Measurements from ENCODE around the gene PDZD2.

Gene PDZD2

GRCh38 chr5:31850981-31851689 is 212.2 kb downstream of the PDZD2 start:
- no peaks in the 10 kb centered on the region for H3K36me3 Mint-ChIP-seq
- peaks cover 6% of the 10 kb centered on the region for H3K27me3 Mint-ChIP-seq
- peaks cover 26% of the 10 kb centered on the region for H3K4me1 Mint-ChIP-seq (ENCODE audit: low read depth)
- no peak overlapping the region for H3K27ac Mint-ChIP-seq
- H3K9me3 Mint-ChIP-seq (ENCODE audit: low read depth): no peaks in the 10 kb centered on the region
- no peak overlapping the region for H3K4me3 Mint-ChIP-seq

GRCh38 chr5:31853398-31854135 is 214.6 kb downstream of the PDZD2 start:
- no peak overlapping the region for H3K27ac Mint-ChIP-seq
- no peaks in the 10 kb centered on the region for H3K9me3 Mint-ChIP-seq (ENCODE audit: low read depth)
- peaks cover 2% of the 10 kb centered on the region for H3K36me3 Mint-ChIP-seq
- H3K4me1 Mint-ChIP-seq (ENCODE audit: low read depth): peaks cover 26% of the 10 kb centered on the region
- peaks cover 8% of the 10 kb centered on the region for H3K27me3 Mint-ChIP-seq
- H3K4me3 Mint-ChIP-seq: peak overlapping the region; percentile 84

- Mint-ChIP-seq H3K9me3 (ENCODE audit: low read depth) (peaks cover 5% of the 10 kb centered on the region), H3K27ac (peak overlapping the region; percentile 16), H3K4me3 (peak overlapping the region; percentile 86), H3K27me3 (peaks cover 6% of the 10 kb centered on the region), H3K36me3 (peaks cover 8% of the 10 kb centered on the region), H3K4me1 (ENCODE audit: low read depth) (peaks cover 26% of the 10 kb centered on the region)
Measured at GRCh38 chr5:31854181-31855133, 215.5 kb downstream of the PDZD2 start.

- peaks cover 6% of the 10 kb centered on the region for H3K27me3 Mint-ChIP-seq
Measured at GRCh38 chr5:31855134-31856040, 216.5 kb downstream of the PDZD2 start.

GRCh38 chr5:31859096-31859495 is 220.2 kb downstream of the PDZD2 start:
- Mint-ChIP-seq H3K27me3 (peaks cover 5% of the 10 kb centered on the region), H3K27ac (no peak overlapping the region), H3K4me3 (no peak overlapping the region), H3K36me3 (peaks cover 19% of the 10 kb centered on the region), H3K9me3 (ENCODE audit: low read depth) (peaks cover 14% of the 10 kb centered on the region), H3K4me1 (ENCODE audit: low read depth) (peaks cover 37% of the 10 kb centered on the region)

More at GRCh38 chr5:31855134-31856040, 216.5 kb downstream of the PDZD2 start:
- Mint-ChIP-seq H3K4me3 (peak overlapping the region; percentile 86), H3K36me3 (peaks cover 14% of the 10 kb centered on the region), H3K9me3 (ENCODE audit: low read depth) (peaks cover 11% of the 10 kb centered on the region), H3K27ac (no peak overlapping the region), H3K4me1 (ENCODE audit: low read depth) (peaks cover 28% of the 10 kb centered on the region)

GRCh38 chr5:31860278-31860677 is 221.3 kb downstream of the PDZD2 start:
- peaks cover 35% of the 10 kb centered on the region for H3K4me1 Mint-ChIP-seq (ENCODE audit: low read depth)
- no peak overlapping the region for H3K4me3 Mint-ChIP-seq
- no peak overlapping the region for H3K27ac Mint-ChIP-seq
- H3K27me3 Mint-ChIP-seq: peaks cover 3% of the 10 kb centered on the region
- peaks cover 14% of the 10 kb centered on the region for H3K9me3 Mint-ChIP-seq (ENCODE audit: low read depth)
- H3K36me3 Mint-ChIP-seq: peaks cover 19% of the 10 kb centered on the region

- H3K27me3 Mint-ChIP-seq: peaks cover 2% of the 10 kb centered on the region
- peak overlapping the region; percentile 41 for H3K27ac Mint-ChIP-seq
- peaks cover 32% of the 10 kb centered on the region for H3K4me1 Mint-ChIP-seq (ENCODE audit: low read depth)
- no peak overlapping the region for H3K4me3 Mint-ChIP-seq
- H3K36me3 Mint-ChIP-seq: peaks cover 19% of the 10 kb centered on the region
- peaks cover 14% of the 10 kb centered on the region for H3K9me3 Mint-ChIP-seq (ENCODE audit: low read depth)
Measured at GRCh38 chr5:31860726-31861433, 221.9 kb downstream of the PDZD2 start.

- peaks cover 39% of the 10 kb centered on the region for H3K4me1 Mint-ChIP-seq (ENCODE audit: low read depth)
Measured at GRCh38 chr5:31861601-31862000, 222.7 kb downstream of the PDZD2 start.

GRCh38 chr5:31863991-31864411 is 225.1 kb downstream of the PDZD2 start:
- Mint-ChIP-seq H3K27me3 (peaks cover 2% of the 10 kb centered on the region), H3K4me1 (ENCODE audit: low read depth) (peaks cover 57% of the 10 kb centered on the region), H3K9me3 (ENCODE audit: low read depth) (peaks cover 14% of the 10 kb centered on the region), H3K4me3 (no peak overlapping the region), H3K27ac (no peak overlapping the region), H3K36me3 (peaks cover 16% of the 10 kb centered on the region)

More at GRCh38 chr5:31861601-31862000, 222.7 kb downstream of the PDZD2 start:
- H3K36me3 Mint-ChIP-seq: peaks cover 19% of the 10 kb centered on the region
- H3K9me3 Mint-ChIP-seq (ENCODE audit: low read depth): peaks cover 14% of the 10 kb centered on the region
- H3K4me3 Mint-ChIP-seq: no peak overlapping the region
- H3K27me3 Mint-ChIP-seq: peaks cover 2% of the 10 kb centered on the region
- H3K27ac Mint-ChIP-seq: peak overlapping the region; percentile 41

- peak overlapping the region; percentile 79 for H3K4me3 Mint-ChIP-seq
- H3K4me1 Mint-ChIP-seq (ENCODE audit: low read depth): peaks cover 53% of the 10 kb centered on the region
- H3K9me3 Mint-ChIP-seq (ENCODE audit: low read depth): no peaks in the 10 kb centered on the region
- peaks cover 2% of the 10 kb centered on the region for H3K27me3 Mint-ChIP-seq
- H3K36me3 Mint-ChIP-seq: no peaks in the 10 kb centered on the region
- H3K27ac Mint-ChIP-seq: no peak overlapping the region
Measured at GRCh38 chr5:31866166-31866565, 227.2 kb downstream of the PDZD2 start.

GRCh38 chr5:31867219-31867618 is 228.3 kb downstream of the PDZD2 start:
- Mint-ChIP-seq H3K4me3 (peak overlapping the region; percentile 6), H3K4me1 (ENCODE audit: low read depth) (peaks cover 46% of the 10 kb centered on the region), H3K36me3 (no peaks in the 10 kb centered on the region), H3K27me3 (peaks cover 2% of the 10 kb centered on the region), H3K9me3 (ENCODE audit: low read depth) (no peaks in the 10 kb centered on the region), H3K27ac (no peak overlapping the region)

- Mint-ChIP-seq H3K36me3 (no peaks in the 10 kb centered on the region), H3K27me3 (no peaks in the 10 kb centered on the region), H3K4me3 (no peak overlapping the region), H3K4me1 (ENCODE audit: low read depth) (no peaks in the 10 kb centered on the region), H3K27ac (no peak overlapping the region), H3K9me3 (ENCODE audit: low read depth) (no peaks in the 10 kb centered on the region)
Measured at GRCh38 chr5:31880449-31880848, 241.5 kb downstream of the PDZD2 start.

- Mint-ChIP-seq H3K27me3 (no peaks in the 10 kb centered on the region), H3K36me3 (no peaks in the 10 kb centered on the region), H3K4me3 (no peak overlapping the region), H3K4me1 (ENCODE audit: low read depth) (no peaks in the 10 kb centered on the region), H3K9me3 (ENCODE audit: low read depth) (no peaks in the 10 kb centered on the region), H3K27ac (no peak overlapping the region)
Measured at GRCh38 chr5:31884896-31885295, 246.0 kb downstream of the PDZD2 start.
